OCI-LY7 (cell line): Measurements from ENCODE around the gene SPACA4. TPM values are rescaled to one million over a fixed set of nuclear protein-coding genes. Genes with fewer than 3 reads are reported as not detected.

ENCODE experiments used
- BruUV-seq: library from RNA; stranded (reverse); fragments of 400-500 nt; replicated peaks from 2 replicates; lab custom pipeline; 2021; lab: Mats Ljungman, UMichigan
- CTCF ChIA-PET: fragments of 300-600 bp; sonication (Branson Sonifier 250); formaldehyde crosslinking; loops from one replicate; lab custom pipeline; 2022; ENCODE audit warnings: antibody characterized with exemption; ENCODE audit not compliant: unreplicated experiment; lab: Charles Lee
- POLR2A ChIA-PET: fragments of 300-600 bp; sonication (Branson Sonifier 250); formaldehyde crosslinking; loops from one replicate; lab custom pipeline; 2022; ENCODE audit warnings: antibody characterized with exemption; lab: Charles Lee
- DNase-seq: peaks from one replicate; pipeline ENCODE4 v3.0.0-alpha.2; 2015; ENCODE audit warnings: low spot score
- H2AFZ ChIP-seq: fragments of 200-600 bp; sonication (generic), shearing (Covaris generic); 2 replicates; pipeline ENCODE4 v1.6.1; 2014; ENCODE audit warnings: mild to moderate bottlenecking, antibody characterized with exemption, low read length, moderate library complexity
- H3K27ac ChIP-seq: fragments of 200-600 bp; sonication (generic); 2 replicates; pipeline ENCODE4 v1.5.1; 2014; ENCODE audit warnings: mixed run types, low read depth, mild to moderate bottlenecking, moderate library complexity, low read length, inconsistent platforms; ENCODE audit not compliant: poor library complexity, severe bottlenecking
- H3K36me3 ChIP-seq: fragments of 200-600 bp; sonication (generic); 2 replicates; pipeline ENCODE4 v1.6.1; 2014; ENCODE audit warnings: mild to moderate bottlenecking, antibody characterized with exemption, low read length, moderate library complexity, mixed read lengths; ENCODE audit not compliant: insufficient read depth
- H3K4me1 ChIP-seq: fragments of 200-600 bp; sonication (generic); 2 replicates; pipeline ENCODE4 v1.5.1; 2014; ENCODE audit warnings: mild to moderate bottlenecking, low read length; ENCODE audit not compliant: insufficient read depth, poor library complexity, severe bottlenecking
- H3K4me2 ChIP-seq: fragments of 200-600 bp; sonication (generic); 2 replicates; pipeline ENCODE4 v1.6.1; 2014; ENCODE audit warnings: mild to moderate bottlenecking, low read length
- H3K4me3 ChIP-seq: fragments of 200-600 bp; sonication (generic); 2 replicates; pipeline ENCODE4 v1.5.1; 2014; ENCODE audit warnings: mild to moderate bottlenecking, low read depth, low read length; ENCODE audit not compliant: poor library complexity, severe bottlenecking
- H3K79me2 ChIP-seq: fragments of 200-600 bp; sonication (generic); 2 replicates; pipeline ENCODE4 v1.6.1; 2016; ENCODE audit warnings: low read depth, mild to moderate bottlenecking, low read length, moderate library complexity, mixed read lengths; ENCODE audit not compliant: insufficient read depth
- H3K9me2 ChIP-seq: fragments of 200-600 bp; sonication (generic); 2 replicates; pipeline ENCODE4 v1.6.1; 2016; ENCODE audit warnings: mild to moderate bottlenecking, low read length, mixed read lengths; ENCODE audit not compliant: insufficient read depth
- H3K9me3 ChIP-seq: fragments of 200-600 bp; sonication (generic); 2 replicates; pipeline ENCODE4 v1.6.1; 2014; ENCODE audit warnings: mild to moderate bottlenecking, mixed run types, low read length, mixed read lengths
- H4K20me1 ChIP-seq: fragments of 200-600 bp; sonication (generic); 2 replicates; pipeline ENCODE4 v1.6.1; 2014; ENCODE audit warnings: mild to moderate bottlenecking, antibody characterized with exemption, low read length, moderate library complexity, mixed read lengths; ENCODE audit not compliant: insufficient read depth
- CTCF ChIP-seq: fragments of 200-600 bp; sonication (generic); conservative IDR thresholded peaks from 2 replicates; pipeline ENCODE4 v1.5.1; 2014; ENCODE audit warnings: mild to moderate bottlenecking, antibody characterized with exemption, low read length, moderate library complexity, mixed read lengths
- EZH2phosphoT487 ChIP-seq: fragments of 200-600 bp; sonication (generic); IDR thresholded peaks from 2 replicates; pipeline ENCODE4 v1.6.1; 2018; ENCODE audit warnings: low read depth, borderline replicate concordance, mild to moderate bottlenecking, mixed run types, antibody characterized with exemption, low read length, moderate library complexity, mixed read lengths
- intact Hi-C: fragments of 100-400 bp; cut with micrococcal nuclease; formaldehyde crosslinking; loops from one replicate; pipeline ENCODE4 v1.10.0; 2022; ENCODE audit not compliant: unreplicated experiment
- total RNA-seq, 2 experiments: library from RNA; depleted of rRNA in 1 of 2; stranded (reverse); fragments of >200 nt in 1 of 2; shearing (Covaris generic) in 1 of 2; gene quantifications; 2 replicates each; pipeline ENCODE4 v1.2.3, GENCODE V29; 2014 to 2022

The SPACA4 gene
- total RNA-seq, 2 experiments from 2014 or later = not detected

GRCh38 chr19:48565090-48565489, 41.5 kb upstream of the SPACA4 start:
- H3K79me2 ChIP-seq = no peaks in the 10 kb centered on the region
- no peak overlapping the region for H2AFZ ChIP-seq
- TF ChIP-seq EZH2phosphoT487 (no peak), CTCF (no peak)
- no TSS peak for BruUV-seq
- no peaks in the 10 kb centered on the region for H3K9me3 ChIP-seq
- DNase-seq = no peak
- no peaks in the 10 kb centered on the region for H4K20me1 ChIP-seq
- intact Hi-C loops = no loop called here
- H3K4me2 ChIP-seq = no peak overlapping the region
- no peak overlapping the region for H3K4me3 ChIP-seq
- H3K36me3 ChIP-seq = no peaks in the 10 kb centered on the region
- H3K9me2 ChIP-seq = no peaks in the 10 kb centered on the region
- H3K27ac ChIP-seq = no peak overlapping the region
- ChIA-PET POLR2A (no interaction called here), CTCF (no interaction called here)
- no peaks in the 10 kb centered on the region for H3K4me1 ChIP-seq

GRCh38 chr19:48568345-48568886, 38.1 kb upstream of the SPACA4 start:
- intact Hi-C loops = no loop called here
- H3K4me3 ChIP-seq = no peak overlapping the region
- no peaks in the 10 kb centered on the region for H4K20me1 ChIP-seq
- H3K9me3 ChIP-seq = no peaks in the 10 kb centered on the region
- no peaks in the 10 kb centered on the region for H3K9me2 ChIP-seq
- TF ChIP-seq EZH2phosphoT487 (no peak), CTCF (no peak)
- no peaks in the 10 kb centered on the region for H3K79me2 ChIP-seq
- H3K4me2 ChIP-seq = no peak overlapping the region
- no peak for DNase-seq
- no TSS peak for BruUV-seq
- no peak overlapping the region for H3K27ac ChIP-seq
- ChIA-PET CTCF (no interaction called here), POLR2A (interaction anchor here (0.6 to 0.7 kb wide), 2 partner anchors 13 to 36 kb away, joined by 3 read pairs; no protein-coding TSS in a partner anchor)
- H2AFZ ChIP-seq = no peak overlapping the region
- H3K36me3 ChIP-seq = no peaks in the 10 kb centered on the region
- no peaks in the 10 kb centered on the region for H3K4me1 ChIP-seq

GRCh38 chr19:48569814-48570213, 36.7 kb upstream of the SPACA4 start:
- H3K9me2 ChIP-seq = no peaks in the 10 kb centered on the region
- no peaks in the 10 kb centered on the region for H3K36me3 ChIP-seq
- H3K79me2 ChIP-seq = no peaks in the 10 kb centered on the region
- intact Hi-C loops = no loop called here
- H3K4me1 ChIP-seq = peaks cover 5% of the 10 kb centered on the region
- POLR2A ChIA-PET = no interaction called here
- CTCF ChIA-PET = no interaction called here
- no peak for DNase-seq
- no peak overlapping the region for H2AFZ ChIP-seq
- no peak overlapping the region for H3K27ac ChIP-seq
- no peak overlapping the region for H3K4me2 ChIP-seq
- no peaks in the 10 kb centered on the region for H3K9me3 ChIP-seq
- no peak overlapping the region for H3K4me3 ChIP-seq
- no peak for TF ChIP-seq CTCF
- no peak for TF ChIP-seq EZH2phosphoT487
- no TSS peak for BruUV-seq
- H4K20me1 ChIP-seq = no peaks in the 10 kb centered on the region
